ENCODE data around the gene MMAB.
"Not testable (repeated sequence)": the region's sequence is repeated elsewhere in the genome, so short reads cannot be mapped to it uniquely, and the experiment has no call there.

The MMAB gene

GRCh38 chr12:109573029-109573913 lies at the start of gene MMAB, which contains the start of gene MVK:
TSS of gene MMAB (minus strand) at chr12:109573504. CDS start at chr12:109573480, 24 bp downstream.
TSS of gene MVK (plus strand) at chr12:109573794. CDS start at chr12:109574823, 1,029 bp downstream.
- peak; percentile 99 for DNase-seq

DNA sequence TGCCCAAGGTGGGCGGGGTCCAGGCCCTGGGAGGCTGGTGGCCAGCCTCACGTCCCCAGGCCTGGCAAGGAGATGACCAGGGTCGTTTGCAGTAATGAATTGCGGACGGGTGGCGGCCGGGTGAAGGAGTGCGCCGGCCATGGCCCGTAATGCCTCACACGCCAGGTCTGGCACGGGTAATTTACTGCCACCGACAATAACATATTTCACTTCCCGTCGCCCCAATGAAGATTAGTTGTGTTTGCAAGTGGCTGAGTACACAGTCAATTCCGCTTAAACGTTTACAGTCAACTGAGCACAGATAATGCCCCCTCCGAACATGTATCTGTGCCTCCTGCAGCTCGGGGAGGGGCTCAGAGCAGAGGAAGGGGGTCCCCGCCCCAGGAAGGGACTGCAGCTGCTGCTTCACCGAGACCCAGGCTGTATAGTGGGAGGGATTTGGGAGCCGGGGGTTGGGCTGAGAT lies 48.6 kb upstream of the MMAB start:
- no peak for DNase-seq

DNA sequence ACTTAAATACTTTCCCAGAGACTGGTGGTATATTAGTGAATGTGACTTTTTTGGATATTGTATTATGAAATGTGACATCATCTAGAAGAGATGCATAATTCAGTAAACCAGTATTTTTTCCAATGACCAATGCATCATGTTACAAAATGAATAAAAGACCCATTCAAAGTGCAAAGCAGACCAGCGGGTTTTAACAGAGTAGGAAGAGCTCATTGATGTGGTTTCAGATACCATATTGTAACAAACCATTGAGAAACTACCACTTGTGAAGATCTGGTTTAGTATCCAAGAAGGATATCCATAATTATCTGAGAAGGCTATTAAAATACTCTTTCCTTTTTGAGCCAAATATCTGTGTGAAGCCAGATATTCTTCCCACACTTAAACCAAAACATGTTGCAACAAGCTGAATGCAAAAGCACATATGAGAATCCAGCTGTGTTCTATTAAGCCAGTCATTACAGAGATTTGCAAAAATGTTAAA lies 47.9 kb upstream of the MMAB start:
- no peak for DNase-seq

DNA sequence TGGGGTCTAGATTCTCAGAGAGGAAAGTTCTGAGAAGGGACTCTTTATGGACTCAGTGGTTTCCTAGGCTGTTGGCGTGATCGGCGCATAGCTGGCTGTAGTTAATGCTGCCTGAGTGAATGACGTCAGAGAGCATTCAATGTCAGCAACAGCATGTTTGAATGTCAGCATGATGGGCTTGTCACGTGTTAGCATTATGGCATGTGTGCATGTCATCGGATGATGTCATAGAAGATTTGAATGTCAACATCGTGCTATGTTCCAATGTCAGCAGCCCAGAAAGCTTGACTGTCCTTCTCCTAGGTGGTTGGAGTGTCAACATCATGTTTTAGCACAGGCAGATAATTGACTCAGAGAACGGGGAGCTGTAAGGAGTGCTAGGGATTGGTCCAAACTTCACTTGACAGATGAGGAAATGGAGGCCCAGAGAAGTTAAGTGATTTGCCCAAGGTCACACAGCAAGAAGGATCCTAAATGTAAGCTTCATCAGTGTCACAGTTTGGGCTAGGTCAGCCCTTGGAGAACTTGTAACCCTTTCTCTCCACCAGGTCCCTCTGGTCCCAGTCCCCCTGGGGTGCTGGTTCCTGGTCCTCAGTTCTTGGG lies 45.8 kb upstream of the MMAB start:
- no peak for DNase-seq

- no peak for DNase-seq
These were observed 44.8 kb upstream of the MMAB start for GRCh38 chr12:109618082-109618481.

GRCh38 chr12:109617491-109617890 lies 44.2 kb upstream of the MMAB start:
- DNase-seq, result no peak

DNA sequence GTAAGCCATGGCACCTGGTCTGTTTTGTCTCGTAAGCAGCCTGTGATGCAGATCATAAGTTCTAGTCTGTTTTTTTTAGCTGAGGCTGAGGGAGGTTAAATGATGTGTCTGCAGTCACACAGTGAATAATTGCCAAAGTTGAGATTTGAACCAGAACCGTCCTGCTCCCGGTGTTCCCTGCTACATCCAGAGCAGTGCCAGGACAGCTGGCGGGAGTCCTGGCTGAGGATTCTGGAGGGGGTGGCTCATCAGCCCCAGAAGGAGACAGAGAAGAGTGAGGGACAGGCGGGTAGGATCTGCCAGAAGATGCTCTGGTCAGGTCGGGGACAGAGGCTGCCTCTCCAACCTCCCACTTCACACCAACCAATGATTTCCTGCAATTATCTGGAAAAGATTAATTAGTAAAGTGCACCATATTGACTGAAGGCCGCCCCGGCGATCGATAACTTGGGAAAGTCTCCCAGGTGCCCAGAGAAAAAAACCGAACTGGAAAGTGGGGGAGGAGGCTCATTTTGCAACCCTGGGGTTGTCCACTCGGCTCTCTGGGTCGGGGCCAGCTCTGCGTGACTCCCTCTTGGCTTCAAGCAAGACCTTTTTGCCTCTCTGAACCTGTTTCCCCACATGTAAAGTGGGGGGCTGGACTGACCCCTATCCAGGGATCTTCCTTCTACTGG lies 42.4 kb upstream of the MMAB start:
- no peak for DNase-seq

DNA sequence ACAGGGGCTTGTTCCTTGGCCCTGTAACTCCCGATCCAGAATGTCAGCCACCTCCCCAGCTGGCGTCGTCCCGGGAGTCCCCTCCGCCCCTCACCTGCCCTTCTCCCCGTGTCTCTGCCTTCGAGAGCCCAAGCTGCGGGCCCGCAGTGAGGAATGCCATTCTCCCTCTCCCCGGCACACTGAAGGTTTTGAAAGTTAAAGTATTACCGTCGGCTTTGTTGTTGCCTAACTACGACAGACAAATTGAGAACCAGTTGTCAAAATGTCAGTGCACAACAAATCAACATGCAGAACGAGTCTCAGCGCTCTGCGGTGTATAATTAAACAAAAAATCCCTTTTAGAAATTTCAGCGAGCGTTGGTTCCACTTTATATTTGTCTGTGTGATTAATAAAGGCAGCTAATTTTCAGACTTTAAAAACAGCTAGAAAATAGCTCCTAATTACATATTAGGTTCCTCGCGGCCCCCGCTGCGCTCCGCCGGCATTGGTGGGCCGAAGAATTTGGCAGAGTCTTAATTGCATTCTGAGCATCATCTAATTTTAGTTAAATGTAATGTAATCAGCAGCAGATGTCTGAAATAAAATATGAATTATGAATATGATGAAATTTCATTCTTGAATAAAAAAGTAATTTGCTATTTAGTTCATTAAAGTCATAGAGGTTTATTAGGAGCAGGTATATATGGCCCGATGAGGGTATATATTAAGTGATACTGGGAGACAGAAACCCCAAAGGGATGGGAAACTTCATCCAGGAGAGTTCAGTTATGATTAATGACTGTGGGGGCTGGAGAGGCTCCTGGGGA lies 40.5 kb upstream of the MMAB start:
- no peak for DNase-seq

GRCh38 chr12:109612975-109613502 lies 39.7 kb upstream of the MMAB start:
- DNase-seq, result no peak

DNA sequence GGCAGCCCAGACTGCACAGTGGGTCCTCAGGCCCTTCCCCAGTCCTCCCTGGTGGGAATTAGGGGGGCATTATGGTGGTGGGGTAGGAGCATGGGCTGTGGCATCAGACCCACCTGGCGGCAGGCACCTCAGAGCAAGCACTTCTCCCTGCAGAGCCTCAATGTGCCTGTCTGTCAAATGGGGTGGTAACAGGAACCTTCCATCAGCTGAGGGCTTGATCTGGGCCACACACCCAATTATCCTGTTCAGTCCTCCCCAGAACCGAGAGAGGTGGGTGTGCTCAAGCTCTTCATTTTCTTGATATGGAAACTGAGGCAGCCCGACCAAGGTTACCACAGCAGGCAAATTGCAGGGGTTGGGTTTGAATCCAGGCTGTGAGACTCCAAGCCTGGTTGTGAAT lies 38.7 kb upstream of the MMAB start:
- DNase-seq, result no peak

- DNase-seq, result no peak
These were observed 37.9 kb upstream of the MMAB start for GRCh38 chr12:109611223-109611622.

DNA sequence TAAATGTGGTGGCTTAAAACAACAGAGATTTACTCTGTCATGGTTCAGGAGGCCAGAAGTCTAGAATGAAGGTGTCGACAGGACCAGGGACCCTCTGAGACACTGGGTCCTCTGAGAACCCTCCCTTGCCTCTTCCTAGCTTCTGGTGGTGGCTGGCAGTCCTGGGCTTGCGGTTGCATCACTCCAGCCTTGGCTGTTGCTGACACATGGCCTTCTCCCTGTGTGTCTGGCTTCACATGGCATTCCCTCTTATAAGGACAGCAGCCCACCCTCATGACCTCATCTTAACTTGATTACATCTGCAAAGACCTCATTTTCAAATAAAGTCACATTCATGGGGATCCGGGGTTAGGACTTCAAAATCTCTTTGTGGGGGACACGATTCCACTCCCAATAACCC lies 37.2 kb upstream of the MMAB start:
- DNase-seq, result no peak

DNA sequence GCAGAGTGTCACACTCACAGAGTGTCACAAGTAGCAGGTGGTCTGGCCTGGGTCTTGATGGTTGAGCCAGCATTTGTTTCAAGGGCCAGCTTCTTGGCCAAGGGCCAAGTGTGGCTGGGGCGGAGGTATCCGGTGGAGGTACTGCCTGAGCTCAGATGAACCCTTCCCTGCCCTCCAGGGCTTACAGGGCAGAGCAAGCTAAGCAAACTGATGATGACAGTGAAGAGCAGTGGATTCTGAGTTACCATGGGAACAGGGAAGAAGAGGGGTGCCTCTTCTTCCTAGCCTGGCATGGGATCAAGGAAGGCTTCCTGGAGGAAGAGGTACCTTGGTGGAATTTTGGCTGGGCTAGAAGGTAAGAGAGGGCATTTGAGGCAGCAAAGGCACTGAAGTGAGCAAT lies 36.0 kb upstream of the MMAB start:
- DNase-seq, result no peak

DNA sequence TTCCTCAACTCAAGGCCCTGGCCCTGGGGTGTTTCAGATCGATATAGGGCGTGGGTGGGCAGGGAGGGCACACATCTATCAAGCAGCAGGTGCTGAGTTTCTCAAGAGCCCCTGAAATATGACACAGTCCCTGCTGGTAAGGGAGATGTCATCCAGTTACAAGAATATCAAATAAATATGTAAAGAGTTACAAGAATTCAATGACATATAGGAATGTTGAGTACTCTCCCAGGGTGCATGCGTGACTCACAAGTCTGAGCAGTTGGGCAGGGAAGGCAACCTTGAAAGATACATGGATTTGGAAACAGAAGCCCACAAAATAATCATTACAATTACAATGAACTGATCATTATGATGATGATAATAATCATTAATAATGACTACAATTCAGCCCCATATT lies 35.5 kb upstream of the MMAB start:
- no peak for DNase-seq

GRCh38 chr12:109608270-109608669 lies 35.0 kb upstream of the MMAB start:
- DNase-seq, result no peak

- no peak for DNase-seq
These were observed 34.3 kb upstream of the MMAB start for GRCh38 chr12:109607618-109608017.

DNA sequence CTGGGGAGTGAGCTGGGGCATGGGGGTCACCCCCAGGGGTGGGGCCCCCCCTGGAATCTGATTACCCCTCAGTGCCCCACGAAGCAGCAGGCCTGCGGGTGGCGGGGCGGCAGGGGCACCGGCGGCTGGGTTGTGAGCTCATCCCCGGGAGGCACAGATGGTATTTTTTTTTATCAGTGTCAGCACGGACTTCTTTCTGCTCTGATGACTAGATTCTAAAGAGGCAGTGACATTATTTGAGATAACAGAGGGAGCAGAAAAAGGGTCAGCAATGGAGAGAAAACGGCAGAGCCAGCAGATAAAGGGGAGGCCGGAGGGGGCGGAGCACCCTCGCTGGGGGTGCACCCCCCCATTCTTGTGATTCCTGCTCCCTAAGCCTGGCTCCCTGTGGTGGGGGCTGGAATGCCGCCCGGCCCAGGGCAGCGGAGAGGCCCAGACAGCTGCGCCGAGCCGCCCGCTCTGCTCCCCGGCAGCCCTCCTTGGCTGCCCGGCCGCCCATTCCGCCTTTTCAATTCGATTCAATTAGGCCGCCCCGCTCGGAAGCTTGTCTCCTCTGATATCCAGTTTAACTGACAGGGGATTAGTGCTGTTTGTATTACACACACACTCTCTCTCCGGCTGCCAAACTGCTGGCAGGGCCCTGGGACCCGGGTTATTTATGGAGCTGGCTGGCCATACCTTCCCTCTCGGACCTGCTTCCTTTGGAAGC lies 33.2 kb upstream of the MMAB start:
- no peak for DNase-seq

DNA sequence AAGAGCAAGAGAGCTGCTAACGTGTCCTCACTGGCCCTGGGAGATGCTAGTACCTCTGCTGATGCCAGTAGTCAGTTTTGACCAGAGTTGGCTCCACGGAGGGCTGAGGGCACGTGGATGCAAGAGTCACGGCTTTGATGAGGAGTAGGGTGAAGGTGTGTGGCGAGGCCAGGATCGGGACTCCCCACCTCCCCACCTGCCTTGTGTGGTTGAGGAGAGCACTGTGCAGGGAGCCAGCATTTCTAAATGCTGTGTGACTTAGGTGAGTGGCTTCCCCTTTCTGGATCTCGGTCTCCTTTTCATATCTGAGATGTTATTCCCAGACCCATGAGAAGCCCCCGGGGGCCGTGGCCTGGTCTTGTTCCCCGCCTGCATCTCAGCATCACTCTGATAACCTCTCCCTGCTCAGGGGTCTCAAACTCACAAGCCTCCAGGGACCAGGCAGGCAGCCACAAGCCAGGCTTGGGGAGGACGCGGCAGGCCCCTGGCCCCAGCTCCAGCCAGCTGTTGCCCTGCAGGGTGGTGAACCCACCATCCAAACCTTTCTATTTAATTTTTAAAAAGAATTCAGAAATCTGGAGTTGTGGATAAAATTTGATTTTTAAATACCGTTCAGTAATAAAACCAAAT lies 32.4 kb upstream of the MMAB start:
- DNase-seq, result no peak

DNA sequence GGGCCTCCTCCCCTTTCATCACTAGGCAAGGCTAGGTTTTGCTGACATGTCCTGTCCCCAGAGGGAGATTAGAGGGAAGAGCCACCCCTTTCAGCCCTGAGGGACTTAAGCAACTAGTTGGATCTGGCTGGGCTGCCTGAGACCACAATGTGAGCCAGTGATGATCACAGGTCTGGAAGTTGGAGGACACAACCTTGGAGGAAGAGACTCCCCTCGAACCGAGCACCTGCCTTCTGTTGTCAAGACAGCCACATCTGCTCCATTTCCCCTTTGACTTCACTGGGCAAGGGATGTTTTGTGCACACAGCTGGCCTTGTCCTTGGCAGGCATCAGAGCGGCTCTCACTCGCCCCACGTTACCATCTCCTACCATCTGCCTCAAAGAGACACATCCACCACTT lies 31.7 kb upstream of the MMAB start:
- no peak for DNase-seq

- no peak for DNase-seq
These were observed 30.9 kb upstream of the MMAB start for GRCh38 chr12:109604132-109604585.

DNA sequence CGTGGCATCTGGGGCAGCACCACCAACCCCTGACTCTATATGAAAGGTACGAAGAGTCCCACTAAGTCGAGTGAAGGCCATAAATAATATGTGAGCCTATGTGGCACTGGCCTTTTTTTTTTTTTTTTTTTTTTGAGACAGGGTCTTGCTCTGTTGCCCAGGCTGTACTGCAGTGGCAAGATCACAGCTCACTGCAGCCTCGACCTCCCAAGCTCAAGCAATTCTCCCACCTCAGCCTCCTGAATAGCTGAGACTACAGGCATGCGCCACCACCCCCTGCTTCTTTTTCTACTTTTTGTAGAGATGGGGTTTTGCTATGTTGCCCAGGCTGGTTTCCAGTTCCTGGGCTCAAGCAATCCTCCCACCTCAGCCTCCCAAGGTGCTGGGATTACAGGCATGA lies 28.8 kb upstream of the MMAB start:
- DNase-seq, result not testable (repeated sequence)
